Activated CD8-positive, alpha-beta T cell treated with anti-CD3 and anti-CD28 coated beads for 36 hours (primary cell): ENCODE measurements around the gene HEBP2. TPM values are rescaled to one million over a fixed set of nuclear protein-coding genes. Genes with fewer than 3 reads are reported as not detected.

Source experiments
- ATAC-seq: fragments of 200-7000 bp; cut with Tn5 transposase; one replicate; pipeline ENCODE4 v1.10.0; 2021; ENCODE audit warnings: mild to moderate bottlenecking, moderate library complexity
- CTCF ChIA-PET: fragments of 350-600 bp; sonication (Branson Sonifier 250); formaldehyde crosslinking; loops from one replicate; lab custom pipeline; 2021; ENCODE audit warnings: antibody characterized with exemption; lab: Charles Lee
- POLR2A ChIA-PET: fragments of 350-600 bp; sonication (Branson Sonifier 250); formaldehyde crosslinking; loops from one replicate; lab custom pipeline; 2021; ENCODE audit warnings: antibody characterized with exemption; lab: Charles Lee
- DNase-seq: peaks from one replicate; pipeline ENCODE4 v3.0.0-alpha.2; 2020
- H3K27ac Mint-ChIP-seq: one replicate; pipeline ENCODE4 v1.8.0; 2021; ENCODE audit warnings: mild to moderate bottlenecking, mixed read lengths
- H3K27me3 Mint-ChIP-seq: one replicate; pipeline ENCODE4 v1.8.0; 2021; ENCODE audit warnings: mixed read lengths
- H3K36me3 Mint-ChIP-seq: one replicate; pipeline ENCODE4 v1.8.0; 2021; ENCODE audit warnings: low read depth, mixed read lengths
- H3K4me1 Mint-ChIP-seq: one replicate; pipeline ENCODE4 v1.8.0; 2021; ENCODE audit warnings: low read depth, mixed read lengths
- H3K4me3 Mint-ChIP-seq: one replicate; pipeline ENCODE4 v1.8.0; 2021; ENCODE audit warnings: mild to moderate bottlenecking, moderate library complexity, mixed read lengths
- H3K9me3 Mint-ChIP-seq: one replicate; pipeline ENCODE4 v1.8.0; 2021; ENCODE audit warnings: mixed read lengths
- CTCF ChIP-seq: fragments of 200-600 bp; IDR thresholded peaks from one replicate; pipeline ENCODE4 v1.8.0; 2022; ENCODE audit warnings: antibody characterized with exemption, mild to moderate bottlenecking
- intact Hi-C: fragments of 100-400 bp; cut with micrococcal nuclease; formaldehyde crosslinking; loops from one replicate; pipeline ENCODE4 v1.10.0; 2022
- total RNA-seq, 2 experiments: library from RNA; stranded (reverse); gene quantifications; one replicate each; pipeline ENCODE4 v1.2.3, GENCODE V29; 2021

HEBP2 gene
- total RNA-seq, 2 experiments from 2014 or later, result 28.2 to 28.7 TPM

DNA sequence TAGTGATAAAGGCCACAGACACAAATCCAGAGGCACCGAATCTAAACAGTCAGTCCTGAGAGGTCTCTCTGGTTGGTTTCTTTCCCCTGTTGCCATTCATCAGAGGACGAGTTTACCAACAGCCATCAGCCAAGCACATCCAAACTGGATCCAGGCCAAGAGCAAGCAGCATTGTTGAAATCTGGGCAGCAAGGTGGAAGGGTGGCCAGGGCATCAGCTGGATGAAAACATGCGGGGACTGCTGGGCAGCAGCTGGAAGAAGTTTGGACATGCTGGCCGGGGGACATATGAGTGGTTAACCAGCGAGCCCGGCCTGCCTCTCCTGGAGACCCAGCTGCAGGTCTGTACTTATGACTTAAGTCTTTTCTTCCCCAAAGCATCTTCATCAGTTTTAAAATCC, 26.2 kb upstream of the HEBP2 start, which contains the start of gene SMIM28:
Gene SMIM28, plus strand, starts transcription at position 62 of the 400 bp plus-strand sequence. Its CDS starts 168 bp downstream, at position 230.
- TF ChIP-seq CTCF, result no peak
- intact Hi-C loops, result no loop called here
- no peak for ATAC-seq

GRCh38 chr6:138378463-138378862, 25.6 kb upstream of the HEBP2 start:
- ChIA-PET CTCF (interaction anchor here (1.9 kb wide), 1 partner anchor 263 kb away, joined by 5 read pairs; no protein-coding TSS in a partner anchor), POLR2A (no interaction called here)
- intact Hi-C loops, result no loop called here
- no peak for ATAC-seq
- no peak for DNase-seq
- Mint-ChIP-seq H3K27me3 (no peaks in the 10 kb centered on the region), H3K4me3 (no peak overlapping the region), H3K4me1 (no peaks in the 10 kb centered on the region), H3K27ac (no peak overlapping the region), H3K9me3 (no peaks in the 10 kb centered on the region), H3K36me3 (no peaks in the 10 kb centered on the region)
- TF ChIP-seq CTCF, result no peak

More for the DNA sequence above, 26.2 kb upstream of the HEBP2 start, which contains the start of gene SMIM28:
- ChIA-PET POLR2A (no interaction called here), CTCF (interaction anchor here (1.9 kb wide), 1 partner anchor 262 kb away, joined by 5 read pairs; no protein-coding TSS in a partner anchor)
- Mint-ChIP-seq H3K27ac (no peak within 1 kb of the TSS), H3K36me3 (no peaks in the 10 kb centered on the region), H3K27me3 (no peaks in the 10 kb centered on the region), H3K4me3 (no peak within 1 kb of the TSS), H3K9me3 (no peaks in the 10 kb centered on the region), H3K4me1 (no peaks in the 10 kb centered on the region)
- no peak for DNase-seq

DNA sequence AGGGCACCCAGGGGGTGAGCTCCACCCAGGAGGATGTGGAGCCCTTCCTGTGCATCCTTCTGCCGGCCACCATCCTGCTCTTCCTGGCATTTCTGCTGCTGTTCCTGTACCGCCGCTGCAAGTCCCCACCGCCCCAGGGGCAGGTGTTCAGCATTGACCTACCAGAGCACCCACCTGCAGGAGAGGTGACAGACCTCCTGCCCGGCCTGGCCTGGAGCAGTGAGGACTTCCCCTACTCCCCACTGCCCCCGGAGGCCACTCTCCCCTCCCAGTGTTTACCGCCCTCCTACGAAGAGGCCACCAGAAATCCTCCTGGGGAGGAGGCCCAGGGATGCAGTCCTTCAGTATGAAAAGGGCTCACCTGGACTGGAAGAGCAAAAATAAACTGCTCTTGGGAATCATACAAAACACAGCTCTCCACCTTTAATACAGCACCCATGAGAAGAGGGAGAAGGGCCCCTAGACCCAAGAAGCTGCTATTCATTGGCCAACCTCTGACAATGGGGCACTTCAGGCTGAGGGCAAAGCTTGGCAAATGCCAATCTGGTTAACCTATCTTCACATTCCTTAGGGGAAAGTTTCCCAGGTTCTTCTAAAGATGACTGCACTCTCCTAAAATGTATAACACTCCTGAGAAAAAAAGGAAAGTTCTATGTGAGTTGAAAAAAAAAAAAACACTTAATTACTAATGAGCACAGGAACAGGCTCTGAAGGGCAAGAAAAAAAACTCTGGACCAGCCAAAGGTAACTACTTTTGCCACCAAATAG, 21.3 kb upstream of the HEBP2 start:
- Mint-ChIP-seq H3K27me3 (no peaks in the 10 kb centered on the region), H3K4me3 (no peak overlapping the region), H3K36me3 (no peaks in the 10 kb centered on the region), H3K9me3 (no peaks in the 10 kb centered on the region), H3K27ac (no peak overlapping the region), H3K4me1 (no peaks in the 10 kb centered on the region)
- intact Hi-C loops, result no loop called here
- ChIA-PET POLR2A (no interaction called here), CTCF (no interaction called here)
- no peak for TF ChIP-seq CTCF
- ATAC-seq (no peak), DNase-seq (no peak)

DNA sequence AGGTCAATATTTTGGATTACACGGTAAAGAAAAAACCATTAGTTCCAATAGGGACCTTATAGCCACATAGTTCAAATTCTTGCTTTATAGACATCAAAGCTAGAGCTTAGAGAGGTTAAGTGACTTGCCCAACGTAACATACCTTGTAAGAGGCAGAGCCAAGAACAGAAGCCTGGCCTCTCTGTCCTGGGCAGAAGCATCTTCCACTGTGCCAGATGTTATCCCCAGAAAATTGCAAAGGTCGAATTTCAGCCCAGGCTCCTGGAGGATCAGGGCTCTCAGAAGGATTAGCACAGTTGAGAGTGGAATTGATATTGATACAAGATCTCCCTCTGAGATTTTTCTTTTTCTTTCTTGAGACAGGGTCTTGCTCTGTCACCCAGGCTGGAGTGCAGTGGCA, 20.2 kb upstream of the HEBP2 start:
- Mint-ChIP-seq H3K4me1 (no peaks in the 10 kb centered on the region), H3K27ac (no peak overlapping the region), H3K4me3 (no peak overlapping the region), H3K27me3 (peaks cover 3% of the 10 kb centered on the region), H3K36me3 (no peaks in the 10 kb centered on the region), H3K9me3 (no peaks in the 10 kb centered on the region)
- intact Hi-C loops, result no loop called here
- no peak for TF ChIP-seq CTCF
- DNase-seq (no peak), ATAC-seq (no peak)
- ChIA-PET CTCF (no interaction called here), POLR2A (no interaction called here)

GRCh38 chr6:138386897-138387296, 17.1 kb upstream of the HEBP2 start:
- no peaks in the 10 kb centered on the region for H3K9me3 Mint-ChIP-seq
- intact Hi-C loops, result no loop called here
- no peak overlapping the region for H3K4me3 Mint-ChIP-seq
- TF ChIP-seq CTCF, result no peak
- H3K36me3 Mint-ChIP-seq, result no peaks in the 10 kb centered on the region
- POLR2A ChIA-PET, result no interaction called here
- peaks cover 7% of the 10 kb centered on the region for H3K27me3 Mint-ChIP-seq
- no peaks in the 10 kb centered on the region for H3K4me1 Mint-ChIP-seq
- H3K27ac Mint-ChIP-seq, result no peak overlapping the region
- DNase-seq (no peak), ATAC-seq (no peak)
- CTCF ChIA-PET, result no interaction called here
